Astrocyte (in vitro differentiated cells and primary cell): ENCODE results near the gene OR9Q1. TPM values are rescaled to one million over a fixed set of nuclear protein-coding genes. Genes with fewer than 3 reads are reported as not detected.

Experiments
- DNase-seq: peaks from one replicate; pipeline ENCODE4 v3.0.0-alpha.2; 2010; ENCODE audit warnings: low read depth
- FAIRE-seq: peaks from 2 replicates; lab custom pipeline; 2011; peaks lifted over from hg19 to GRCh38; lab: Jason Lieb, UNC
- H2AFZ ChIP-seq: 2 replicates; pipeline ENCODE4 v1.6.0; 2012; ENCODE audit warnings: low read depth, low read length, inconsistent platforms
- H3K27ac ChIP-seq: 2 replicates; pipeline ENCODE4 v1.5.1; 2011; ENCODE audit warnings: low read depth, low read length, inconsistent platforms
- H3K27me3 ChIP-seq: 2 replicates; pipeline ENCODE4 v1.6.0; 2011; ENCODE audit warnings: low read length, inconsistent platforms; ENCODE audit not compliant: insufficient read depth
- H3K36me3 ChIP-seq: 2 replicates; pipeline ENCODE4 v1.5.1; 2011; ENCODE audit warnings: low read length, inconsistent platforms; ENCODE audit not compliant: insufficient read depth
- H3K4me1 ChIP-seq: 2 replicates; pipeline ENCODE4 v1.5.1; 2011; ENCODE audit warnings: low read length, inconsistent platforms; ENCODE audit not compliant: insufficient read depth
- H3K4me2 ChIP-seq: 2 replicates; pipeline ENCODE4 v1.6.0; 2012; ENCODE audit warnings: low read length, inconsistent platforms
- H3K4me3 ChIP-seq: 2 replicates; pipeline ENCODE4 v1.5.1; 2011; ENCODE audit warnings: low read depth, mild to moderate bottlenecking, low read length, inconsistent platforms; ENCODE audit not compliant: insufficient read depth
- H3K79me2 ChIP-seq: 2 replicates; pipeline ENCODE4 v1.6.0; 2012; ENCODE audit warnings: mild to moderate bottlenecking, low read length, inconsistent platforms; ENCODE audit not compliant: insufficient read depth
- H3K9ac ChIP-seq: 2 replicates; pipeline ENCODE4 v1.6.0; 2012; ENCODE audit warnings: mild to moderate bottlenecking, low read length, inconsistent platforms
- H3K9me3 ChIP-seq: 2 replicates; pipeline ENCODE4 v1.5.1; 2012; ENCODE audit warnings: low read depth, mild to moderate bottlenecking, low read length, inconsistent platforms; ENCODE audit not compliant: insufficient read depth
- H4K20me1 ChIP-seq: 2 replicates; pipeline ENCODE4 v1.6.0; 2012; ENCODE audit warnings: low read length, inconsistent platforms; ENCODE audit not compliant: insufficient read depth
- H3K27ac Mint-ChIP-seq: one replicate; pipeline ENCODE4 v1.8.0; 2021; ENCODE audit warnings: mild to moderate bottlenecking, mixed read lengths; ENCODE audit not compliant: unreplicated experiment
- H3K27me3 Mint-ChIP-seq: one replicate; pipeline ENCODE4 v1.8.0; 2021; ENCODE audit warnings: low read depth, mixed read lengths; ENCODE audit not compliant: unreplicated experiment
- H3K36me3 Mint-ChIP-seq: one replicate; pipeline ENCODE4 v1.8.0; 2021; ENCODE audit warnings: low read depth, mixed read lengths; ENCODE audit not compliant: unreplicated experiment
- H3K4me1 Mint-ChIP-seq: one replicate; pipeline ENCODE4 v1.8.0; 2021; ENCODE audit warnings: low read depth, mixed read lengths; ENCODE audit not compliant: unreplicated experiment
- H3K4me3 Mint-ChIP-seq: one replicate; pipeline ENCODE4 v1.8.0; 2021; ENCODE audit warnings: mild to moderate bottlenecking, moderate library complexity, mixed read lengths; ENCODE audit not compliant: unreplicated experiment
- H3K9me3 Mint-ChIP-seq: one replicate; pipeline ENCODE4 v1.8.0; 2021; ENCODE audit warnings: mild to moderate bottlenecking, mixed read lengths; ENCODE audit not compliant: unreplicated experiment
- CTCF ChIP-seq: IDR thresholded peaks from 2 replicates; pipeline ENCODE4 v1.5.1; 2011; ENCODE audit warnings: low read depth, mild to moderate bottlenecking, inconsistent platforms, low read length, moderate library complexity; ENCODE audit not compliant: insufficient read depth
- EZH2 ChIP-seq: IDR thresholded peaks from 2 replicates; pipeline ENCODE4 v1.6.1; 2012; ENCODE audit warnings: mild to moderate bottlenecking, low read length, inconsistent platforms; ENCODE audit not compliant: insufficient read depth
- total RNA-seq: library from RNA; stranded (reverse); gene quantifications from 2 replicates; pipeline ENCODE4 v1.2.1, GENCODE V29; 2021

Gene OR9Q1
- total RNA-seq, 1 donor from 2014 or later: not detected

- Mint-ChIP-seq H3K27ac (no peak overlapping the region), H3K36me3 (no peaks in the 10 kb centered on the region), H3K4me3 (no peak overlapping the region), H3K9me3 (peaks cover 3% of the 10 kb centered on the region), H3K27me3 (no peaks in the 10 kb centered on the region), H3K4me1 (no peaks in the 10 kb centered on the region)
- H2AFZ ChIP-seq: no peak overlapping the region
- no peak overlapping the region for H3K27ac ChIP-seq
- DNase-seq (no peak), FAIRE-seq (no peak)
- no peak overlapping the region for H3K9ac ChIP-seq
- no peaks in the 10 kb centered on the region for H3K79me2 ChIP-seq
- no peak overlapping the region for H3K4me3 ChIP-seq
- no peaks in the 10 kb centered on the region for H3K36me3 ChIP-seq
- H3K4me2 ChIP-seq: no peak overlapping the region
- no peak for TF ChIP-seq CTCF
- TF ChIP-seq EZH2: no peak
- no peaks in the 10 kb centered on the region for H4K20me1 ChIP-seq
- H3K27me3 ChIP-seq: no peaks in the 10 kb centered on the region
- H3K4me1 ChIP-seq: no peaks in the 10 kb centered on the region
- H3K9me3 ChIP-seq: peaks cover 5% of the 10 kb centered on the region
Measured at GRCh38 chr11:58192229-58192628, 168.5 kb downstream of the OR9Q1 start.

- Mint-ChIP-seq H3K27me3 (no peaks in the 10 kb centered on the region), H3K9me3 (peaks cover 3% of the 10 kb centered on the region), H3K36me3 (no peaks in the 10 kb centered on the region), H3K4me1 (no peaks in the 10 kb centered on the region), H3K27ac (no peak overlapping the region), H3K4me3 (no peak overlapping the region)
- Histone ChIP-seq H3K9me3 (peaks cover 5% of the 10 kb centered on the region), H3K4me2 (no peak overlapping the region), H4K20me1 (no peaks in the 10 kb centered on the region), H3K27me3 (no peaks in the 10 kb centered on the region), H3K79me2 (no peaks in the 10 kb centered on the region), H3K36me3 (no peaks in the 10 kb centered on the region), H3K4me1 (no peaks in the 10 kb centered on the region), H3K27ac (no peak overlapping the region), H2AFZ (no peak overlapping the region), H3K4me3 (no peak overlapping the region), H3K9ac (no peak overlapping the region)
- FAIRE-seq (no peak), DNase-seq (no peak)
- TF ChIP-seq EZH2 (no peak), CTCF (no peak)
Measured at GRCh38 chr11:58193391-58193790, 169.7 kb downstream of the OR9Q1 start.

DNA sequence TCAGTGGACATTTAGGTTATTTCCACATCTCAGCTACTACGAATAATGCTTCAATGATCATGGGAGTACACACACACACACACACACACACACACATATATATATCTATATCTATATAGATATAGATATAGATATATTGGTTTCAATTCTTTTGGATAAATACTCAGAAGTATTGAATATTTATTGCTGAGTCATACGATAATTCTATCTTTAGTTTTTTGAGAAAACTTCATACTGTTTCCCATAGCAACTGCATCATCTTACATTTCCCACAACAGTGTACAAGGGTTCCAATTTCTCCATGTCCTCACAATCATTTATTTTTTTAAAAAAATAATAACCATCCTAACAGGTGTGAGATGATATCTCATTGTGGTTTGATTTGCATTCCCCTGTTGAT, 172.3 kb downstream of the OR9Q1 start:
- Histone ChIP-seq H3K4me1 (no peaks in the 10 kb centered on the region), H3K4me3 (no peak overlapping the region), H3K4me2 (no peak overlapping the region), H2AFZ (no peak overlapping the region), H3K79me2 (no peaks in the 10 kb centered on the region), H4K20me1 (no peaks in the 10 kb centered on the region), H3K27me3 (no peaks in the 10 kb centered on the region), H3K9me3 (peaks cover under 1% of the 10 kb centered on the region), H3K9ac (no peak overlapping the region), H3K27ac (no peak overlapping the region), H3K36me3 (no peaks in the 10 kb centered on the region)
- no peaks in the 10 kb centered on the region for H3K36me3 Mint-ChIP-seq
- no peaks in the 10 kb centered on the region for H3K27me3 Mint-ChIP-seq
- DNase-seq (no peak), FAIRE-seq (no peak)
- no peaks in the 10 kb centered on the region for H3K4me1 Mint-ChIP-seq
- H3K27ac Mint-ChIP-seq: no peak overlapping the region
- no peak overlapping the region for H3K4me3 Mint-ChIP-seq
- peaks cover 6% of the 10 kb centered on the region for H3K9me3 Mint-ChIP-seq
- TF ChIP-seq EZH2 (no peak), CTCF (no peak)
